GM18502 (cell line): ENCODE results near the gene GBX1.

ENCODE experiments used
- ATAC-seq: cut with Tn5 transposase; IDR thresholded peaks from one replicate; pipeline ENCODE4 v1.9.1; 2021; ENCODE audit warnings: mild to moderate bottlenecking; ENCODE audit not compliant: unreplicated experiment, poor library complexity

GBX1 gene

DNA sequence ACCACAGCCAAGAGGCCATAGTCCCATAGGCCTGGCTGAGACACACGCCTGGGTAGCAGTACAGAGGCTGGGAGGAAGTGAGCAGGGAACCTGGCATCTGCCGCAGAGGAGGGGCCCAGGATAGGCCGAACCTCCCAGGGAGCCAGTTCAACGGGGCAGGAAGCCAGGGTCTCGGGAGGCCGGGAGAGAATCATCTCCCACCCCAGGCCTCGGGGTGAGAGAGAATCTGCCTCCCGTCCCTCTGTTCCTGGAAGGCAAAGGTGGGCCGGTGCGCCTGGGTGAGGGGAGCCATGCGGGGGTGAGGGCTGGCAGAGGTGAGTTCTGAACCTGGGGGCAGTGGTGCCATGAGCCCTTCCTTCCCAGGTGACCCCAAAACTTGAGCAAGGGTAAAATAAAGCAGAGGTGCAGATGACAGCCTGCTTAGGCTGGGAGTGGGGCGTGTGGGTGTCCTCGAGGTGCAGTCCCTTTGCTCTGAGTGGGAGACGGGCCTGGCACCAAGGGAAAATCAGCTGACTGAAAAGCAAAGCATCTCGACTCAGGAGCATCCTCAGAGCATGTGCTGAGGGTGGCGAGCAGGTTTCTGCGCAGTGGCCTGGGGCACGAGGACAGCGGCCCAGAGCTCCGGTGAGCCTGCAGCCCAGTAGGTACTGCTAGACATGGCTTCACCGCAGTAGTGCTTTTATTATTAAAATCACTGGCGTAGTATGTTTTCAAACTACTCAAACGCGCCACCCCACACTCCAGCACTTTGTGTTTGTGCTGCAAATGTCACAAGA, 65.7 kb downstream of the GBX1 start:
- ATAC-seq = no peak

- no peak for ATAC-seq
These were observed 66.6 kb downstream of the GBX1 start for GRCh38 chr7:151100921-151101320.

GRCh38 chr7:151099486-151100211, 67.8 kb downstream of the GBX1 start:
- ATAC-seq = no peak
